HG02970 (cell line): Measurements from ENCODE around the gene SEZ6.
"Not testable (repeated sequence)": the region's sequence is repeated elsewhere in the genome, so short reads cannot be mapped to it uniquely, and the experiment has no call there.

ENCODE experiments used
- ATAC-seq: cut with Tn5 transposase; IDR thresholded peaks from one replicate; pipeline ENCODE4 v1.9.1; 2021; ENCODE audit warnings: mild to moderate bottlenecking, moderate library complexity, moderate number of reproducible peaks; ENCODE audit not compliant: unreplicated experiment, low FRiP score

The SEZ6 gene

GRCh38 chr17:28941251-28941650, 64.6 kb downstream of the SEZ6 start:
- ATAC-seq: no peak

GRCh38 chr17:28940675-28941074, 65.2 kb downstream of the SEZ6 start:
- no peak for ATAC-seq

- ATAC-seq: no peak
Measured at GRCh38 chr17:28940142-28940541, 65.7 kb downstream of the SEZ6 start.

- ATAC-seq: no peak
Measured at GRCh38 chr17:28938552-28938951, 67.3 kb downstream of the SEZ6 start.

GRCh38 chr17:28937044-28937729, 68.6 kb downstream of the SEZ6 start:
- no peak for ATAC-seq

- ATAC-seq: no peak
Measured at GRCh38 chr17:28935744-28936460, 69.9 kb downstream of the SEZ6 start.

GRCh38 chr17:28934508-28934907, 71.3 kb downstream of the SEZ6 start:
- not testable (repeated sequence) for ATAC-seq

GRCh38 chr17:28929787-28930186, 76.0 kb downstream of the SEZ6 start:
- no peak for ATAC-seq

- ATAC-seq: no peak
Measured at GRCh38 chr17:28928061-28928460, 77.8 kb downstream of the SEZ6 start.

- ATAC-seq: no peak
Measured at GRCh38 chr17:28926786-28927185, 79.0 kb downstream of the SEZ6 start.

GRCh38 chr17:28926366-28926765, 79.5 kb downstream of the SEZ6 start:
- ATAC-seq: no peak

- no peak for ATAC-seq
Measured at GRCh38 chr17:28925912-28926365, 79.9 kb downstream of the SEZ6 start.

- no peak for ATAC-seq
Measured at GRCh38 chr17:28920201-28920600, 85.6 kb downstream of the SEZ6 start.

GRCh38 chr17:28918295-28918694, 87.5 kb downstream of the SEZ6 start:
- no peak for ATAC-seq

GRCh38 chr17:28917465-28917864, 88.4 kb downstream of the SEZ6 start:
- no peak for ATAC-seq

GRCh38 chr17:28917029-28917428, 88.8 kb downstream of the SEZ6 start:
- ATAC-seq: no peak

- no peak for ATAC-seq
Measured at GRCh38 chr17:28916302-28916934, 89.4 kb downstream of the SEZ6 start.

- no peak for ATAC-seq
Measured at GRCh38 chr17:28912938-28913333, 92.9 kb downstream of the SEZ6 start.

GRCh38 chr17:28912281-28912937, 93.4 kb downstream of the SEZ6 start:
- ATAC-seq: no peak

- no peak for ATAC-seq
Measured at GRCh38 chr17:28911411-28912045, 94.3 kb downstream of the SEZ6 start.

GRCh38 chr17:28910534-28910933, 95.3 kb downstream of the SEZ6 start:
- ATAC-seq: no peak
